Upper lobe of left lung (tissue), 4 donors: Measurements from ENCODE around the gene EI24.

Experiments
- EP300 ChIP-seq, 4 donors: sonication (generic); formaldehyde crosslinking; IDR thresholded peaks; one replicate each; pipeline ENCODE4 v1.5.1; 2017; ENCODE audit warnings: antibody characterized with exemption in 4 of 4, control low read depth in 2 of 4
- POLR2A ChIP-seq, 4 donors: fragments of 450-650 bp; IDR thresholded peaks; one replicate each; pipeline ENCODE4 v1.5.1; 2016 to 2017; ENCODE audit warnings: antibody characterized with exemption in 4 of 4, mild to moderate bottlenecking in 2 of 4
- POLR2AphosphoS5 ChIP-seq, 2 donors: sonication (generic); formaldehyde crosslinking; IDR thresholded peaks; one replicate each; pipeline ENCODE4 v1.5.1; 2017; ENCODE audit warnings: antibody characterized with exemption in 2 of 2
- TF ChIP-seq, protein P1 (sequence below), 6 experiments: fragments of 450-650 bp in 4 of 6; fragments of 200-600 bp in 2 of 6; sonication (generic) in 2 of 6; IDR thresholded peaks; one replicate each; pipeline ENCODE4 v1.5.1; 2016 to 2019; ENCODE audit warnings: antibody characterized with exemption in 6 of 6

DNA sequence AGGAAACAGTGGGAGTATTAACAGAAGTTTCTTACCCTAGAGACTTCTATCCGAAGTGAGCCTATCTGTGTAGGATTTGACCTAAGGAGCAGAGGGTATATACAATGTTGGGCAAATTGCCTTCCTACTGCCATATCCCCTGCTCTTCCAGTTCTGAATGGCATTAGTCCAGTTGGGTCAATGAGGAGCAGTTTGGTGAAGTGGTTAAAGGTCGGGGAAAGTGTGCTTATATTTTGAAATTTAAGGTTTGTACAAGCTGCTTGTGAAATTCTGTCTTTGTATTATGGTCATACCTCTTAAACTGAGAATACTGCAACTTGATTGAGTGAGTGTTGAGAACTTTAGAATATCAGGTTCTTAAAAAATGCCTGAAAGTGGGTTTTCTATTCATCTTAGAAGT, 1.7 kb downstream of the EI24 start:
- TF ChIP-seq POLR2A (IDR thresholded peaks at IDR 0.05) (no peak), POLR2AphosphoS5 (IDR thresholded peaks at IDR 0.05) (no peak), EP300 (IDR thresholded peaks at IDR 0.05) (no peak)
- TF ChIP-seq, protein P1, sequence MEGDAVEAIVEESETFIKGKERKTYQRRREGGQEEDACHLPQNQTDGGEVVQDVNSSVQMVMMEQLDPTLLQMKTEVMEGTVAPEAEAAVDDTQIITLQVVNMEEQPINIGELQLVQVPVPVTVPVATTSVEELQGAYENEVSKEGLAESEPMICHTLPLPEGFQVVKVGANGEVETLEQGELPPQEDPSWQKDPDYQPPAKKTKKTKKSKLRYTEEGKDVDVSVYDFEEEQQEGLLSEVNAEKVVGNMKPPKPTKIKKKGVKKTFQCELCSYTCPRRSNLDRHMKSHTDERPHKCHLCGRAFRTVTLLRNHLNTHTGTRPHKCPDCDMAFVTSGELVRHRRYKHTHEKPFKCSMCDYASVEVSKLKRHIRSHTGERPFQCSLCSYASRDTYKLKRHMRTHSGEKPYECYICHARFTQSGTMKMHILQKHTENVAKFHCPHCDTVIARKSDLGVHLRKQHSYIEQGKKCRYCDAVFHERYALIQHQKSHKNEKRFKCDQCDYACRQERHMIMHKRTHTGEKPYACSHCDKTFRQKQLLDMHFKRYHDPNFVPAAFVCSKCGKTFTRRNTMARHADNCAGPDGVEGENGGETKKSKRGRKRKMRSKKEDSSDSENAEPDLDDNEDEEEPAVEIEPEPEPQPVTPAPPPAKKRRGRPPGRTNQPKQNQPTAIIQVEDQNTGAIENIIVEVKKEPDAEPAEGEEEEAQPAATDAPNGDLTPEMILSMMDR (IDR thresholded peaks at IDR 0.05), result no peak
